GM18520 (cell line): ENCODE data around the gene HRH2.

ENCODE experiments used
- ATAC-seq: cut with Tn5 transposase; IDR thresholded peaks from one replicate; pipeline ENCODE4 v1.9.1; 2021; ENCODE audit not compliant: unreplicated experiment

The HRH2 gene

GRCh38 chr5:175675873-175676272, 18.0 kb downstream of the HRH2 start:
- no peak for ATAC-seq

GRCh38 chr5:175677571-175677970, 19.7 kb downstream of the HRH2 start:
- ATAC-seq, result no peak

- ATAC-seq, result no peak
Measured at GRCh38 chr5:175678074-175678473, 20.2 kb downstream of the HRH2 start.

- no peak for ATAC-seq
Measured at GRCh38 chr5:175679411-175679810, 21.5 kb downstream of the HRH2 start.

- no peak for ATAC-seq
Measured at GRCh38 chr5:175680020-175680419, 22.1 kb downstream of the HRH2 start.

- no peak for ATAC-seq
Measured at GRCh38 chr5:175680463-175680862, 22.6 kb downstream of the HRH2 start.

- ATAC-seq, result no peak
Measured at GRCh38 chr5:175681045-175681967, 23.4 kb downstream of the HRH2 start.

- ATAC-seq, result no peak
Measured at GRCh38 chr5:175681968-175682340, 24.1 kb downstream of the HRH2 start.

GRCh38 chr5:175682664-175683063, 24.8 kb downstream of the HRH2 start:
- no peak for ATAC-seq

GRCh38 chr5:175683231-175683630, 25.4 kb downstream of the HRH2 start:
- ATAC-seq, result no peak

- no peak for ATAC-seq
Measured at GRCh38 chr5:175683921-175684320, 26.1 kb downstream of the HRH2 start.

GRCh38 chr5:175684931-175685330, 27.1 kb downstream of the HRH2 start:
- no peak for ATAC-seq

- ATAC-seq, result no peak
Measured at GRCh38 chr5:175685701-175686350, 28.0 kb downstream of the HRH2 start.

- ATAC-seq, result no peak
Measured at GRCh38 chr5:175686396-175686795, 28.5 kb downstream of the HRH2 start.

GRCh38 chr5:175686826-175687225, 29.0 kb downstream of the HRH2 start:
- ATAC-seq, result no peak

GRCh38 chr5:175687231-175687701, 29.4 kb downstream of the HRH2 start:
- ATAC-seq, result no peak

- ATAC-seq, result no peak
Measured at GRCh38 chr5:175688352-175689146, 30.7 kb downstream of the HRH2 start.

- no peak for ATAC-seq
Measured at GRCh38 chr5:175689147-175689991, 31.5 kb downstream of the HRH2 start.

GRCh38 chr5:175690025-175690424, 32.2 kb downstream of the HRH2 start:
- ATAC-seq, result no peak

- no peak for ATAC-seq
Measured at GRCh38 chr5:175690586-175690985, 32.7 kb downstream of the HRH2 start.

- ATAC-seq, result no peak
Measured at GRCh38 chr5:175691761-175692160, 33.9 kb downstream of the HRH2 start.
